ENCODE results near the gene DHX15. TPM values are rescaled to one million over a fixed set of nuclear protein-coding genes. Genes with fewer than 3 reads are reported as not detected.

DHX15 gene
- total and polyA plus RNA-seq, 2 experiments from 2014 or later, result 226 to 372 TPM

DNA sequence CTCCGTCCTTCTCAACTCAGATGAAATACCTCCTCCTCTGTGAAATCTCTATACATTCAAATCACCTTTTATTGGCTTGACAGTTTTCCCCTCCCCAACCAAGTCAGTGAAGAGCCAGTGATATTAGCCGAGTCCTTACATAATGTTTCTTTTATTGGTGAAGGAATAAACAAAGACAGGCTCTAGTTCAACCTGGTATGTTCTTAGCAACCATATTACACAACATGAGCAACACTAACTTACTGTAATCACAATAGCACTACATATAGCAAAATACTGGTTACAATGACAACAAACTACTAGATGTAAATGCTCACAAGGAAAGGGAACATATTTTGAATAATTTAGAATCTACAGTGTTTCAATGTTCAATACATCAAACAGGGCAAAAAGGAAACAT, 19.9 kb downstream of the DHX15 start (continued):
- TF ChIP-seq, protein P1, sequence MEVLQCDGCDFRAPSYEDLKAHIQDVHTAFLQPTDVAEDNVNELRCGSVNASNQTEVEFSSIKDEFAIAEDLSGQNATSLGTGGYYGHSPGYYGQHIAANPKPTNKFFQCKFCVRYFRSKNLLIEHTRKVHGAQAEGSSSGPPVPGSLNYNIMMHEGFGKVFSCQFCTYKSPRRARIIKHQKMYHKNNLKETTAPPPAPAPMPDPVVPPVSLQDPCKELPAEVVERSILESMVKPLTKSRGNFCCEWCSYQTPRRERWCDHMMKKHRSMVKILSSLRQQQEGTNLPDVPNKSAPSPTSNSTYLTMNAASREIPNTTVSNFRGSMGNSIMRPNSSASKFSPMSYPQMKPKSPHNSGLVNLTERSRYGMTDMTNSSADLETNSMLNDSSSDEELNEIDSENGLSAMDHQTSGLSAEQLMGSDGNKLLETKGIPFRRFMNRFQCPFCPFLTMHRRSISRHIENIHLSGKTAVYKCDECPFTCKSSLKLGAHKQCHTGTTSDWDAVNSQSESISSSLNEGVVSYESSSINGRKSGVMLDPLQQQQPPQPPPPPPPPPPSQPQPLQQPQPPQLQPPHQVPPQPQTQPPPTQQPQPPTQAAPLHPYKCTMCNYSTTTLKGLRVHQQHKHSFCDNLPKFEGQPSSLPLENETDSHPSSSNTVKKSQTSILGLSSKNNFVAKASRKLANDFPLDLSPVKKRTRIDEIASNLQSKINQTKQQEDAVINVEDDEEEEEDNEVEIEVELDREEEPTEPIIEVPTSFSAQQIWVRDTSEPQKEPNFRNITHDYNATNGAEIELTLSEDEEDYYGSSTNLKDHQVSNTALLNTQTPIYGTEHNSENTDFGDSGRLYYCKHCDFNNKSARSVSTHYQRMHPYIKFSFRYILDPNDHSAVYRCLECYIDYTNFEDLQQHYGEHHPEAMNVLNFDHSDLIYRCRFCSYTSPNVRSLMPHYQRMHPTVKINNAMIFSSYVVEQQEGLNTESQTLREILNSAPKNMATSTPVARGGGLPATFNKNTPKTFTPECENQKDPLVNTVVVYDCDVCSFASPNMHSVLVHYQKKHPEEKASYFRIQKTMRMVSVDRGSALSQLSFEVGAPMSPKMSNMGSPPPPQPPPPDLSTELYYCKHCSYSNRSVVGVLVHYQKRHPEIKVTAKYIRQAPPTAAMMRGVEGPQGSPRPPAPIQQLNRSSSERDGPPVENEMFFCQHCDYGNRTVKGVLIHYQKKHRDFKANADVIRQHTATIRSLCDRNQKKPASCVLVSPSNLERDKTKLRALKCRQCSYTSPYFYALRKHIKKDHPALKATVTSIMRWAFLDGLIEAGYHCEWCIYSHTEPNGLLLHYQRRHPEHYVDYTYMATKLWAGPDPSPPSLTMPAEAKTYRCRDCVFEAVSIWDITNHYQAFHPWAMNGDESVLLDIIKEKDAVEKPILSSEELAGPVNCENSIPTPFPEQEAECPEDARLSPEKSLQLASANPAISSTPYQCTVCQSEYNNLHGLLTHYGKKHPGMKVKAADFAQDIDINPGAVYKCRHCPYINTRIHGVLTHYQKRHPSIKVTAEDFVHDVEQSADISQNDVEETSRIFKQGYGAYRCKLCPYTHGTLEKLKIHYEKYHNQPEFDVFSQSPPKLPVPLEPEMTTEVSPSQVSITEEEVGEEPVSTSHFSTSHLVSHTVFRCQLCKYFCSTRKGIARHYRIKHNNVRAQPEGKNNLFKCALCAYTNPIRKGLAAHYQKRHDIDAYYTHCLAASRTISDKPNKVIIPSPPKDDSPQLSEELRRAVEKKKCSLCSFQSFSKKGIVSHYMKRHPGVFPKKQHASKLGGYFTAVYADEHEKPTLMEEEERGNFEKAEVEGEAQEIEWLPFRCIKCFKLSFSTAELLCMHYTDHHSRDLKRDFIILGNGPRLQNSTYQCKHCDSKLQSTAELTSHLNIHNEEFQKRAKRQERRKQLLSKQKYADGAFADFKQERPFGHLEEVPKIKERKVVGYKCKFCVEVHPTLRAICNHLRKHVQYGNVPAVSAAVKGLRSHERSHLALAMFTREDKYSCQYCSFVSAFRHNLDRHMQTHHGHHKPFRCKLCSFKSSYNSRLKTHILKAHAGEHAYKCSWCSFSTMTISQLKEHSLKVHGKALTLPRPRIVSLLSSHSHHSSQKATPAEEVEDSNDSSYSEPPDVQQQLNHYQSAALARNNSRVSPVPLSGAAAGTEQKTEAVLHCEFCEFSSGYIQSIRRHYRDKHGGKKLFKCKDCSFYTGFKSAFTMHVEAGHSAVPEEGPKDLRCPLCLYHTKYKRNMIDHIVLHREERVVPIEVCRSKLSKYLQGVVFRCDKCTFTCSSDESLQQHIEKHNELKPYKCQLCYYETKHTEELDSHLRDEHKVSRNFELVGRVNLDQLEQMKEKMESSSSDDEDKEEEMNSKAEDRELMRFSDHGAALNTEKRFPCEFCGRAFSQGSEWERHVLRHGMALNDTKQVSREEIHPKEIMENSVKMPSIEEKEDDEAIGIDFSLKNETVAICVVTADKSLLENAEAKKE (CRISPR knock-in tag; IDR thresholded peaks at IDR 0.05), result no peak
- TF ChIP-seq, protein P2, sequence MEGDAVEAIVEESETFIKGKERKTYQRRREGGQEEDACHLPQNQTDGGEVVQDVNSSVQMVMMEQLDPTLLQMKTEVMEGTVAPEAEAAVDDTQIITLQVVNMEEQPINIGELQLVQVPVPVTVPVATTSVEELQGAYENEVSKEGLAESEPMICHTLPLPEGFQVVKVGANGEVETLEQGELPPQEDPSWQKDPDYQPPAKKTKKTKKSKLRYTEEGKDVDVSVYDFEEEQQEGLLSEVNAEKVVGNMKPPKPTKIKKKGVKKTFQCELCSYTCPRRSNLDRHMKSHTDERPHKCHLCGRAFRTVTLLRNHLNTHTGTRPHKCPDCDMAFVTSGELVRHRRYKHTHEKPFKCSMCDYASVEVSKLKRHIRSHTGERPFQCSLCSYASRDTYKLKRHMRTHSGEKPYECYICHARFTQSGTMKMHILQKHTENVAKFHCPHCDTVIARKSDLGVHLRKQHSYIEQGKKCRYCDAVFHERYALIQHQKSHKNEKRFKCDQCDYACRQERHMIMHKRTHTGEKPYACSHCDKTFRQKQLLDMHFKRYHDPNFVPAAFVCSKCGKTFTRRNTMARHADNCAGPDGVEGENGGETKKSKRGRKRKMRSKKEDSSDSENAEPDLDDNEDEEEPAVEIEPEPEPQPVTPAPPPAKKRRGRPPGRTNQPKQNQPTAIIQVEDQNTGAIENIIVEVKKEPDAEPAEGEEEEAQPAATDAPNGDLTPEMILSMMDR (conservative IDR thresholded peaks at IDR 0.05; ENCODE audit: low read depth in 2 of 2), result no peak
- TF ChIP-seq ZNF331 (CRISPR knock-in tag; IDR thresholded peaks at IDR 0.05; ENCODE audit: low read depth) (no peak), EZH2 (IDR thresholded peaks at IDR 0.05; ENCODE audit: low read depth, unreplicated experiment) (no peak), CREB1 (CRISPR knock-in tag; IDR thresholded peaks at IDR 0.05; ENCODE audit: low read depth) (no peak)

DNA sequence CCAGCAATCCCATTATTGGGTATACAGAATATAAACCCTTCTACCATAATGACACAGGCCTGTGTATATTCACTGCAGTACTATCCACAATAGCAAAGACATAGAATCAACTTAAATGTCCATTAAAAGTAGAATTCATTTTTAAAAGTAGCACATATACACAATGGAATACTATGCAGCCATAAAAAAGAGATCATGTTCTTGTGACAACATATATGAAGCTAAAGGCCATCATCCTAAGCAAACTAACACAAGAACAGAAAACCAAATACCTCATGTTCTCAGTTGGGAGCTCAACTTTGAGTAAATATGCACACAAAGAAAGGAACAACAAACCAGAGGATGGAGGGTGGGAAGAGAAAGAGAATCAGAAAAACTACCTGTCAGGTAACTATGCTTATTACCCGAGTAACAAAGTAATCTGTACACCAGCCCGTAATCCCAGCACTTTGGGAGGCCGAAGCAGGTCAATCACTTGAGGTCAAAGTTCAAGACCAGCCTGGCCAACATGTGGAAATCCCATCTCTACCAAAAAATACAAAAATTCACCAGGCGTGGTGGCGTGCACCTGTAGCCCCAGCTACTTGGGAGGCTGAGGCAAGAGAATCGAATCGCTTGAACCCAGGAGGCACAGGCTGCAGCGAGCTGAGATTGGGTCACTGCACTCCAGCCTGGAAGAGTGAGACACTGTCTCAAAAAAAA, 22.8 kb downstream of the DHX15 start:
- Mint-ChIP-seq H3K4me3 (no peak overlapping the region), H3K36me3 (ENCODE audit: low read depth) (peaks cover 62% of the 10 kb centered on the region), H3K9me3 (no peaks in the 10 kb centered on the region), H3K27ac (no peak overlapping the region), H3K4me1 (peaks cover 49% of the 10 kb centered on the region), H3K27me3 (ENCODE audit: insufficient read depth, low read depth, poor library complexity) (peaks cover 2% of the 10 kb centered on the region)
- Histone ChIP-seq H3K27ac (ENCODE audit: low read depth) (no peak overlapping the region), H3K9me2 (ENCODE audit: insufficient read depth) (no peaks in the 10 kb centered on the region), H3K27me3 (ENCODE audit: insufficient read depth) (no peaks in the 10 kb centered on the region), H3K4me2 (0 out of 2 replicates have a peak overlapping the region, but pooled peaks have one; percentile 13), H3K36me3 (ENCODE audit: insufficient read depth) (no peaks in the 10 kb centered on the region; the same call in 1 of the 2 replicates), H2AFZ (no peak overlapping the region), H3K4me3 (no peak overlapping the region), H3K4me1 (ENCODE audit: insufficient read depth) (peaks cover 61% of the 10 kb centered on the region), H3F3A (replicated peaks; ENCODE audit: low read depth) (0 out of 2 replicates have a peak, but pooled peaks cover 2% of the 10 kb centered on the region), H4K20me1 (replicated peaks; ENCODE audit: insufficient read depth) (peaks cover 93% of the 10 kb centered on the region), H3K79me2 (replicated peaks; ENCODE audit: insufficient read depth) (peaks cover 100% of the 10 kb centered on the region)
- no peak for DNase-seq (ENCODE audit: low spot score)
- ATAC-seq, result no peak
- TF ChIP-seq CREB1 (CRISPR knock-in tag; IDR thresholded peaks at IDR 0.05; ENCODE audit: low read depth) (no peak), POLR2AphosphoS5 (IDR thresholded peaks at IDR 0.05; ENCODE audit: low read depth) (no peak), ZNF331 (CRISPR knock-in tag; IDR thresholded peaks at IDR 0.05; ENCODE audit: low read depth) (no peak), JUNB (IDR thresholded peaks at IDR 0.05; ENCODE audit: unreplicated experiment) (no peak), ZNF114 (CRISPR knock-in tag; IDR thresholded peaks at IDR 0.05) (no peak)
- TF ChIP-seq, protein P3, sequence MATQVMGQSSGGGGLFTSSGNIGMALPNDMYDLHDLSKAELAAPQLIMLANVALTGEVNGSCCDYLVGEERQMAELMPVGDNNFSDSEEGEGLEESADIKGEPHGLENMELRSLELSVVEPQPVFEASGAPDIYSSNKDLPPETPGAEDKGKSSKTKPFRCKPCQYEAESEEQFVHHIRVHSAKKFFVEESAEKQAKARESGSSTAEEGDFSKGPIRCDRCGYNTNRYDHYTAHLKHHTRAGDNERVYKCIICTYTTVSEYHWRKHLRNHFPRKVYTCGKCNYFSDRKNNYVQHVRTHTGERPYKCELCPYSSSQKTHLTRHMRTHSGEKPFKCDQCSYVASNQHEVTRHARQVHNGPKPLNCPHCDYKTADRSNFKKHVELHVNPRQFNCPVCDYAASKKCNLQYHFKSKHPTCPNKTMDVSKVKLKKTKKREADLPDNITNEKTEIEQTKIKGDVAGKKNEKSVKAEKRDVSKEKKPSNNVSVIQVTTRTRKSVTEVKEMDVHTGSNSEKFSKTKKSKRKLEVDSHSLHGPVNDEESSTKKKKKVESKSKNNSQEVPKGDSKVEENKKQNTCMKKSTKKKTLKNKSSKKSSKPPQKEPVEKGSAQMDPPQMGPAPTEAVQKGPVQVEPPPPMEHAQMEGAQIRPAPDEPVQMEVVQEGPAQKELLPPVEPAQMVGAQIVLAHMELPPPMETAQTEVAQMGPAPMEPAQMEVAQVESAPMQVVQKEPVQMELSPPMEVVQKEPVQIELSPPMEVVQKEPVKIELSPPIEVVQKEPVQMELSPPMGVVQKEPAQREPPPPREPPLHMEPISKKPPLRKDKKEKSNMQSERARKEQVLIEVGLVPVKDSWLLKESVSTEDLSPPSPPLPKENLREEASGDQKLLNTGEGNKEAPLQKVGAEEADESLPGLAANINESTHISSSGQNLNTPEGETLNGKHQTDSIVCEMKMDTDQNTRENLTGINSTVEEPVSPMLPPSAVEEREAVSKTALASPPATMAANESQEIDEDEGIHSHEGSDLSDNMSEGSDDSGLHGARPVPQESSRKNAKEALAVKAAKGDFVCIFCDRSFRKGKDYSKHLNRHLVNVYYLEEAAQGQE (IDR thresholded peaks at IDR 0.05; ENCODE audit: unreplicated experiment), result no peak
- TF ChIP-seq, protein P2 (conservative IDR thresholded peaks at IDR 0.05; ENCODE audit: low read depth in 2 of 2), result no peak

Data from GM23338 (cell line).